GM12878 (cell line): Measurements from ENCODE around the gene WNT11. TPM values are rescaled to one million over a fixed set of nuclear protein-coding genes. Genes with fewer than 3 reads are reported as not detected.

Source experiments
- ATAC-seq: fragments of 200-7000 bp; cut with Tn5 transposase; 3 replicates; pipeline ENCODE4 v1.9.1; 2020; ENCODE audit warnings: mild to moderate bottlenecking, moderate library complexity
- BruUV-seq: library from RNA; stranded (reverse); fragments of 400-500 nt; replicated peaks from 2 replicates; lab custom pipeline; 2021; lab: Mats Ljungman, UMichigan
- CTCF ChIA-PET: fragments of 300-600 bp; sonication (Branson Sonifier 250); formaldehyde crosslinking; extraction: SDS; loops from one replicate; lab custom pipeline; 2021; ENCODE audit warnings: inconsistent platforms; lab: Yijun Ruan, JAX
- POLR2A ChIA-PET: fragments of 350-600 bp; formaldehyde crosslinking; extraction: SDS; loops from one replicate; lab custom pipeline; 2021; ENCODE audit warnings: inconsistent platforms; lab: Charles Lee
- RAD21 ChIA-PET: fragments of 300-600 bp; sonication (Branson Sonifier 250); formaldehyde crosslinking; loops from one replicate; lab custom pipeline; 2023; ENCODE audit warnings: antibody characterized with exemption; ENCODE audit not compliant: unreplicated experiment; lab: Charles Lee
- SMC1A ChIA-PET: fragments of 300-600 bp; sonication (Branson Sonifier 250); formaldehyde crosslinking; loops from one replicate; lab custom pipeline; 2023; ENCODE audit not compliant: unreplicated experiment, uncharacterized antibody; lab: Charles Lee
- DNase-seq: peaks from one replicate; pipeline ENCODE4 v3.0.0-alpha.2; 2011; ENCODE audit warnings: low read depth, low spot score
- FAIRE-seq: peaks from 3 replicates; lab custom pipeline; 2011; peaks lifted over from hg19 to GRCh38; lab: Jason Lieb, UNC
- H2AFZ ChIP-seq: 2 replicates; pipeline ENCODE4 v1.6.0; 2011; ENCODE audit warnings: low read depth, low read length, control low read depth; ENCODE audit not compliant: control insufficient read depth
- H3K27ac ChIP-seq: 2 replicates; pipeline ENCODE4 v1.5.1; 2011; ENCODE audit warnings: control low read depth; ENCODE audit not compliant: control insufficient read depth, insufficient read depth
- H3K27me3 ChIP-seq, 2 experiments: replicated peaks in 1 of 2; 2 replicates each; pipeline versions ENCODE4 v1.6.0 to v1.6.1; 2011; ENCODE audit warnings: low read length in 1 of 2; ENCODE audit not compliant: control insufficient read depth in 2 of 2, insufficient read depth in 2 of 2
- H3K36me3 ChIP-seq, 2 experiments: 2 replicates each; pipeline ENCODE4 v1.5.1; 2011; ENCODE audit warnings: low read length in 1 of 2; ENCODE audit not compliant: control insufficient read depth in 2 of 2, insufficient read depth in 2 of 2
- H3K4me1 ChIP-seq: 2 replicates; pipeline ENCODE4 v1.6.1; 2011; ENCODE audit warnings: mild to moderate bottlenecking, low read length, moderate library complexity, mixed read lengths; ENCODE audit not compliant: control insufficient read depth, insufficient read depth
- H3K4me2 ChIP-seq: 2 replicates; pipeline ENCODE4 v1.6.0; 2011; ENCODE audit warnings: control low read depth; ENCODE audit not compliant: control insufficient read depth, insufficient read depth
- H3K4me3 ChIP-seq: fragments of 200-600 bp; sonication (generic); 2 replicates; pipeline ENCODE4 v1.5.1; 2016
- H3K79me2 ChIP-seq: 2 replicates; pipeline ENCODE4 v1.6.0; 2011; ENCODE audit warnings: low read length; ENCODE audit not compliant: control insufficient read depth, insufficient read depth
- H3K9ac ChIP-seq: 2 replicates; pipeline ENCODE4 v1.8.0; 2011; ENCODE audit warnings: low read length, control low read depth, mixed read lengths; ENCODE audit not compliant: control insufficient read depth, insufficient read depth
- H3K9me3 ChIP-seq: replicated peaks from 3 replicates; pipeline ENCODE4 v1.5.1; 2011; ENCODE audit warnings: mild to moderate bottlenecking, low read length; ENCODE audit not compliant: control insufficient read depth, insufficient read depth
- H4K20me1 ChIP-seq: 2 replicates; pipeline ENCODE4 v1.6.0; 2011; ENCODE audit not compliant: control insufficient read depth, insufficient read depth
- BCL11A ChIP-seq: IDR thresholded peaks from 2 replicates; pipeline ENCODE4 v1.6.1; 2011; ENCODE audit warnings: low read depth, low read length
- CREB1 ChIP-seq: IDR thresholded peaks from 2 replicates; pipeline ENCODE4 v1.6.1; 2012; ENCODE audit warnings: low read depth, mild to moderate bottlenecking, inconsistent platforms
- GABPA ChIP-seq: IDR thresholded peaks from 2 replicates; pipeline ENCODE4 v1.6.1; 2014; ENCODE audit warnings: antibody characterized with exemption, low read depth, mild to moderate bottlenecking, inconsistent platforms
- MEF2B ChIP-seq: fragments of 450-650 bp; IDR thresholded peaks from 2 replicates; pipeline ENCODE4 v1.6.1; 2018; ENCODE audit warnings: mild to moderate bottlenecking, moderate library complexity; ENCODE audit not compliant: partially characterized antibody, poor library complexity, severe bottlenecking
- MLLT1 ChIP-seq: fragments of 450-650 bp; IDR thresholded peaks from 2 replicates; pipeline ENCODE4 v1.6.1; 2016; ENCODE audit warnings: mild to moderate bottlenecking
- MXI1 ChIP-seq: fragments of 150-350 bp; IDR thresholded peaks from 2 replicates; pipeline ENCODE4 v1.6.1; 2011; ENCODE audit warnings: low read depth, mild to moderate bottlenecking, inconsistent platforms, low read length, improper control_type of control experiment
- POLR2AphosphoS5 ChIP-seq: IDR thresholded peaks from 2 replicates; pipeline ENCODE4 v1.6.1; 2011; ENCODE audit warnings: mild to moderate bottlenecking, low read length, inconsistent platforms
- RBBP5 ChIP-seq: fragments of 200-600 bp; sonication (generic); conservative IDR thresholded peaks from 2 replicates; pipeline ENCODE4 v1.6.1; 2016
- STAT1 ChIP-seq: fragments of 450-650 bp; conservative IDR thresholded peaks from 2 replicates; pipeline ENCODE4 v1.6.1; 2014; ENCODE audit warnings: antibody characterized with exemption, mild to moderate bottlenecking
- ZZZ3 ChIP-seq: IDR thresholded peaks from 2 replicates; pipeline ENCODE4 v1.6.1; 2011; ENCODE audit warnings: low read depth; ENCODE audit not compliant: control insufficient read depth, insufficient read length
- WGBS: methylation state at CpG from one replicate; pipeline ENCODE4 v1.1.6; 2016; ENCODE audit warnings: low lambda C conversion rate; ENCODE audit not compliant: insufficient replicate concordance, insufficient coverage; ENCODE audit errors: missing lambda C conversion rate; 5-methylcytosine and 5-hydroxymethylcytosine counted together
- in situ Hi-C: fragments of 300-500 bp; cut with MboI; formaldehyde crosslinking; loops from 9 replicates; pipeline ENCODE4 v1.14.3; 2018; ENCODE audit warnings: mixed read lengths
- intact Hi-C: fragments of 100-400 bp; cut with micrococcal nuclease; formaldehyde crosslinking; loops from one replicate; pipeline ENCODE4 v1.14.2; 2022; ENCODE audit not compliant: unreplicated experiment
- polyA plus RNA-seq, 11 experiments: library from polyadenylated mRNA; depleted of rRNA in 4 of 11; unstranded in 6 of 11; stranded (reverse) in 5 of 11; fragments of >200 nt; fragmentation: Nextera tagmentation in 4 of 11; fragmentation: Illumina TruSeq in 1 of 11; extraction: Ambion mirVana in 4 of 11; extraction: Trizol in 1 of 11; gene quantifications; 1 replicate in 1 of 11; 2 replicates in 10 of 11; pipeline versions ENCODE4 v1.2.1 to v1.2.3, GENCODE V29; 2011 to 2016; ENCODE audit warnings: inconsistent platforms in 2 of 11, missing spikeins in 2 of 11, low read depth in 1 of 11
- total RNA-seq, 4 experiments: library from RNA; depleted of rRNA in 3 of 4; stranded (reverse); fragments of >200 nt in 3 of 4; fragmentation: Illumina TruSeq in 1 of 4; extraction: Trizol in 1 of 4; gene quantifications; 2 replicates each; pipeline versions ENCODE4 v1.2.1 to v1.2.3, GENCODE V29; 2013 to 2021

Gene WNT11
- total and polyA plus RNA-seq, 10 of the 15 experiments (the other 5 are each of a cell fraction or from before 2014, with no cell fraction given) = 0.05 to 0.19 TPM; not detected in 8

DNA sequence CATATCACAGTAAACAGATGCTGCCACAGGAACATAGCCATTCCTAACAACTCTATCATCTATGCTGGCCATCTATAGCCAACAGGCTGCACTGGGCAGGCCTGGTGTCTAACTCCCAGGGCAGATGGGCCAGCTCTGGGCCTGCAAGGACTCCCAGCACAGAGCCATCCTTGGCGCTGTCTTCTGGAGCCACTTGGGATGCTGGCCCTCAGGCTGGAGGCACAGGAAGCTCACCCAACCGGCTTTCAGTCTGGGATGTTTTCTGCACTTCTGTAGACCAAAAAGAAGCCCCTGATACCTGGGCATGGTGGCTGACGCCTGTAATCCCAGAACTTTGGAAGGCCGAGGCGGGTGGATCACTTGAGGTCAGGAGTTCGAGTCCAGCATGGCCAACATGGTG is 40.8 kb upstream of the WNT11 start:
- no peak for TF ChIP-seq ZZZ3
- TF ChIP-seq GABPA = no peak
- no peak for TF ChIP-seq CREB1
- no peak for TF ChIP-seq MEF2B
- TF ChIP-seq MLLT1 = no peak
- TF ChIP-seq MXI1 = no peak
- TF ChIP-seq RBBP5 = no peak
- no peak for TF ChIP-seq POLR2AphosphoS5
- no peak for TF ChIP-seq BCL11A
- no peak for TF ChIP-seq STAT1
- in situ Hi-C loops = no loop called here
- SMC1A ChIA-PET = interaction anchor here (1.3 to 1.4 kb wide), 2 partner anchors 23 to 70 kb away, joined by 3 to 4 read pairs; no protein-coding TSS in a partner anchor
- CTCF ChIA-PET = interaction anchor here (0.7 kb wide), 1 partner anchor 73 kb away, joined by 3 read pairs; no protein-coding TSS in a partner anchor
- intact Hi-C loops = no loop called here
- H4K20me1 ChIP-seq = no peaks in the 10 kb centered on the region; the same call in 1 of the 2 replicates
- no peaks in the 10 kb centered on the region for H3K36me3 ChIP-seq
- no peak overlapping the region for H3K9ac ChIP-seq
- no peak for FAIRE-seq
- no peak overlapping the region for H3K27ac ChIP-seq
- no peak for ATAC-seq
- POLR2A ChIA-PET = no interaction called here
- RAD21 ChIA-PET = no interaction called here
- no peak overlapping the region for H3K4me2 ChIP-seq
- no peak overlapping the region for H2AFZ ChIP-seq
- peaks cover 16% of the 10 kb centered on the region for H3K9me3 ChIP-seq
- no peaks in the 10 kb centered on the region for H3K4me1 ChIP-seq
- WGBS = 63% methylated on average over 6 of the region's 6 CpGs
- H3K4me3 ChIP-seq = no peak overlapping the region
- no peak for DNase-seq
- H3K79me2 ChIP-seq = no peaks in the 10 kb centered on the region
- BruUV-seq = no TSS peak
- peaks cover 1 to 3% of the 10 kb centered on the region in 2 experiments; a peak in 2 of 4 replicates for H3K27me3 ChIP-seq
